ENCODE results near the gene OR4C3.
A peak's percentile ranks its signal among the peaks of the same experiment; 100 is the strongest.
"Not testable (repeated sequence)": the region's sequence is repeated elsewhere in the genome, so short reads cannot be mapped to it uniquely, and the experiment has no call there.

The OR4C3 gene

GRCh38 chr11:48324620-48325019, at the start of gene OR4C3:
TSS of gene OR4C3 (plus strand) at chr11:48324920. CDS start at chr11:48325022, 102 bp downstream.
- DNase-seq (ENCODE audit: extremely low spot score); POLR2A ChIA-PET; CTCF ChIA-PET: not testable (repeated sequence)

GRCh38 chr11:48305923-48306322, 18.8 kb upstream of the OR4C3 start, which contains the start of gene OR4S1:
TSS of gene OR4S1 (plus strand) at chr11:48306223. CDS start at chr11:48306223, 0 bp downstream.
- ChIA-PET POLR2A (no interaction called here), CTCF (no interaction called here)
- DNase-seq (ENCODE audit: extremely low spot score) = no peak
- no peak for TF ChIP-seq HDGF (IDR thresholded peaks at IDR 0.05; ENCODE audit: borderline replicate concordance)
- no peak for TF ChIP-seq BHLHE40 (IDR thresholded peaks at IDR 0.05; ENCODE audit: borderline replicate concordance)
- TF ChIP-seq FOXM1 (IDR thresholded peaks at IDR 0.05; ENCODE audit: borderline replicate concordance) = no peak
- no peak for TF ChIP-seq LEF1 (IDR thresholded peaks at IDR 0.05; ENCODE audit: borderline replicate concordance)
- TF ChIP-seq SUZ12 (IDR thresholded peaks at IDR 0.05) = no peak

- ChIA-PET POLR2A (no interaction called here), CTCF (interaction anchor here (0.5 to 1.0 kb wide), 5 partner anchors 10 to 1688 kb away, joined by 3 to 10 read pairs (median 4); partner anchors contain the start of gene TRIM51G)
- TF ChIP-seq LEF1 (IDR thresholded peaks at IDR 0.05; ENCODE audit: borderline replicate concordance) (no peak), BHLHE40 (IDR thresholded peaks at IDR 0.05; ENCODE audit: borderline replicate concordance) (no peak), PKNOX1 (IDR thresholded peaks at IDR 0.05) (no peak), L3MBTL2 (conservative IDR thresholded peaks at IDR 0.05) (no peak), FOXM1 (IDR thresholded peaks at IDR 0.05; ENCODE audit: borderline replicate concordance) (no peak), FOXK2 (IDR thresholded peaks at IDR 0.05) (no peak), NFRKB (IDR thresholded peaks at IDR 0.05) (no peak), FOXA1 (IDR thresholded peaks at IDR 0.05) (no peak), ZNF384 (IDR thresholded peaks at IDR 0.05) (no peak), HDGF (IDR thresholded peaks at IDR 0.05; ENCODE audit: borderline replicate concordance) (no peak)
- DNase-seq (ENCODE audit: extremely low spot score) = peak; percentile 48
Measured at GRCh38 chr11:48307760-48308386, 16.8 kb upstream of the OR4C3 start.

GRCh38 chr11:48313590-48313989, 11.1 kb upstream of the OR4C3 start:
- DNase-seq (ENCODE audit: extremely low spot score); POLR2A ChIA-PET; CTCF ChIA-PET: not testable (repeated sequence)

GRCh38 chr11:48319813-48320212, 4.9 kb upstream of the OR4C3 start:
- POLR2A ChIA-PET; CTCF ChIA-PET; DNase-seq (ENCODE audit: extremely low spot score): not testable (repeated sequence)

GRCh38 chr11:48341466-48341865, 16.7 kb downstream of the OR4C3 start:
- TF ChIP-seq FOXK2 (IDR thresholded peaks at IDR 0.05) = no peak
- no peak for TF ChIP-seq LEF1 (IDR thresholded peaks at IDR 0.05; ENCODE audit: borderline replicate concordance)
- no peak for TF ChIP-seq L3MBTL2 (conservative IDR thresholded peaks at IDR 0.05)
- TF ChIP-seq ARNT (IDR thresholded peaks at IDR 0.05) = no peak
- TF ChIP-seq ZNF384 (IDR thresholded peaks at IDR 0.05) = no peak
- TF ChIP-seq HDGF (IDR thresholded peaks at IDR 0.05; ENCODE audit: borderline replicate concordance) = no peak
- TF ChIP-seq NFRKB (IDR thresholded peaks at IDR 0.05) = no peak
- no peak for TF ChIP-seq TARDBP (IDR thresholded peaks at IDR 0.05)
- no peak for TF ChIP-seq BHLHE40 (IDR thresholded peaks at IDR 0.05; ENCODE audit: borderline replicate concordance)
- CTCF ChIA-PET = no interaction called here
- POLR2A ChIA-PET = no interaction called here
- DNase-seq (ENCODE audit: extremely low spot score) = no peak

GRCh38 chr11:48342505-48342904, 17.8 kb downstream of the OR4C3 start:
- POLR2A ChIA-PET; DNase-seq (ENCODE audit: extremely low spot score); CTCF ChIA-PET: not testable (repeated sequence)

- DNase-seq (ENCODE audit: extremely low spot score); CTCF ChIA-PET; POLR2A ChIA-PET: not testable (repeated sequence)
Measured at GRCh38 chr11:48346286-48346685, 21.6 kb downstream of the OR4C3 start.

GRCh38 chr11:48354013-48354412, 29.3 kb downstream of the OR4C3 start:
- POLR2A ChIA-PET = no interaction called here
- no peak for DNase-seq (ENCODE audit: extremely low spot score)
- TF ChIP-seq SP1 (IDR thresholded peaks at IDR 0.05) (no peak), ELF4 (IDR thresholded peaks at IDR 0.05) (no peak), SUZ12 (IDR thresholded peaks at IDR 0.05) (no peak), NFRKB (IDR thresholded peaks at IDR 0.05) (no peak), ARNT (IDR thresholded peaks at IDR 0.05) (no peak), TARDBP (IDR thresholded peaks at IDR 0.05) (no peak), BHLHE40 (IDR thresholded peaks at IDR 0.05; ENCODE audit: borderline replicate concordance) (no peak), LEF1 (IDR thresholded peaks at IDR 0.05; ENCODE audit: borderline replicate concordance) (no peak), CTBP1 (IDR thresholded peaks at IDR 0.05; ENCODE audit: borderline replicate concordance) (no peak), HDGF (IDR thresholded peaks at IDR 0.05; ENCODE audit: borderline replicate concordance) (no peak), FOXA1 (IDR thresholded peaks at IDR 0.05) (no peak), L3MBTL2 (conservative IDR thresholded peaks at IDR 0.05) (no peak), ZNF384 (IDR thresholded peaks at IDR 0.05) (no peak), FOXK2 (IDR thresholded peaks at IDR 0.05) (no peak), PKNOX1 (IDR thresholded peaks at IDR 0.05) (no peak)
- CTCF ChIA-PET = no interaction called here
